HG02943 (cell line): Measurements from ENCODE around the gene RPS17.

Experiments
- ATAC-seq: cut with Tn5 transposase; IDR thresholded peaks from one replicate; pipeline ENCODE4 v1.9.1; 2021; ENCODE audit warnings: mild to moderate bottlenecking, low read depth, moderate library complexity; ENCODE audit not compliant: unreplicated experiment

The RPS17 gene

DNA sequence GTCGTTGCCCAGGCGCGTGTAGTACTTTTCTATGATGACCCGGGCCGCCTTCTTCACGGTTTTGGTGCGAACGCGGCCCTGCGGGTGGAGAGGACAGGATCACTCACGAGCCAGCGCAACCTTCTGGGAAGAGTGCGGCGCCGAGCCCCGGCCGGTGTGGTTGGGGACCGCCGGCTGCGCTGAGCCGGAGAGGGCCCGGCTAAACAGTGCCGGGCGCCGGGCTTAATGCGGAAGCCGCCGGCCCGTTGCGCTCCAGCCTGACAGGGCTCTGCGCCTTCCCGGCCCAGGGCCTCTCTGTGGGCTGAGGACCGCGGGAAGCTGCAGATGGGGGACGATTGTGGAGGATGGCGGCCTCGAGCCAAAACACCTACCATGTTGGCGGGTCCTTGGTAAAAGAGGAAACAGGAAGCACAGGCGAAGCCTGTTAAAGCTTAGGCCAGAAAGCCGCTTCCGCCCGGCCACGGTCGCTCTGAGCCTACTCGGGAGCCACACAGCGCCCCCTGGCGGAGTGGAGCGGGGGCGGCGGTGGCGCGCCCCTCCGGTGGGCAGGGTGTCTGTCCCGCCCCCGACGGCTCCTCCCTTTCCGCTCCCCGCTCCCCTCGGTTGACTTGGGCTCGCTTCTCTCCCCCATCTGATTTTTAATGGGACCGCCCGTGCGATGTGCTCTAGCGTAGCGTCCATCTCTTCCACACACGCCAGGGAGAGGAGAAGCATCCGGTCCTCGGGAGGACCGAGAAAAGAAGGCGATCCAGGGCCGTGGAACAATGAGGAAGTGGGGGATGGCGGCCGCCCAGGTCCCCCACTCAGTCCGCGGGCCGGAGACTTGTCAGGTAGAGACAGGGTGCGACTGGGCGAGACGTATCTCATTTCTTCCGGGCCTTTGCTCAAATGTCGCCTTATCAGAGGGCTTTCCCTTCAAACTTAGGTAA, at the start of gene RPS17:
Gene RPS17 (minus strand): TSS at position 403 of the 929 bp plus-strand sequence. CDS start 29 bp downstream, at position 374.
- peak; percentile 88 for ATAC-seq

DNA sequence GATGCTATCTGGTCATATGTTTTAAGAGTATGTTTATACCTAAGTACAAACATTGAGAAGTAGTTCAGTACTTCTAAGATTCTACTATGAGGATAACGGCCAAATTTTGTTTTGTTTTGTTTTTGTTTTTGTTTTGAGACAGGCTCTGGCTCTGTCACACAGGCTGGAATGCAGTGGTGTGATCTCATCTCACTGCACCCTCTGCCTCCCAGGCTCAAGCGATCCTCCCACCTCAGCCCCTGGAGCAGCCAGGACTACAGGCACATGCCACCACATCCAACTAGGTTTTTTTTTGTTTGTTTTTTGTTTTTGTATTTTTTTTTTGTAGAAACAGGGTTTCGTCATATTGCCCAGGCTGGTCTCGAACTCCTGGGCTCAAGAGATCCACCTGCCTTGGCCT, 47.5 kb upstream of the RPS17 start:
- no peak for ATAC-seq

DNA sequence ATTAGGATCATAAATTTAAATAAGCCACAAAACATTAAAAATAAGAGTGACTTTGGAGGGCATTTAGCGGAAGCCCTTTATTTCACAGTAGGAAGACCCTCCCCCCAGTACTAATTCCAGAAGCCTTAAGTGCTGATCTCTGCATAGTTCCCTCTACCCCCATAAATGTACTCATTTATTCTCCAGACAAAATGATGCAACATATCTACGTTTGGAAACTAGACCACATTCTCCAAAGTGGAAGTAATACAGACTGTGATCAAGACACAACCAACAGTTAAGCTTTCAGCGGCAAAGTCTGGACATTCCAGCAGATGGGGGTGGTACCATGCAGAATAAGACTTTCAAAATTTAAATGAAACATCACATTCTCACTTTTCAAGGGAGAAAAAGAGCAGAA, 44.8 kb upstream of the RPS17 start:
- ATAC-seq: no peak

DNA sequence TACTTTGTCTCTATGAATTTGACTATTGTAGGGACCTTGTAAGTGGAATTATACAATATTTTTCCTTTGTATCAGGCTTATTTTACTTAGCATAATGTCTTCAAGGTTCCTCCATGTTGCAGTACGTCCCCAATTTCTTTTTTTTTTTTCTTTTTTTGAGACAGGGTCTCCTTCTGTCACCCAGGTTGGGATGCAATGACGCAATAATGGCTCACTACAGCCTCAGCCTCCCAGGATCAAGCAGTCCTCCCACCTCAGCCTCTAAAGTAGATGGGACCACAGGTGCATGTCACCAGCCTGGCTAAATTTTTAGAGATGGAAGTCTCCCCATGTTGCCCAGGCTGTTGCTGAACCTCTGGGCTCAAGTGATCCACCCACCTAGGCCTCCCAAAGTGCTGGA, 40.5 kb upstream of the RPS17 start:
- ATAC-seq: no peak

DNA sequence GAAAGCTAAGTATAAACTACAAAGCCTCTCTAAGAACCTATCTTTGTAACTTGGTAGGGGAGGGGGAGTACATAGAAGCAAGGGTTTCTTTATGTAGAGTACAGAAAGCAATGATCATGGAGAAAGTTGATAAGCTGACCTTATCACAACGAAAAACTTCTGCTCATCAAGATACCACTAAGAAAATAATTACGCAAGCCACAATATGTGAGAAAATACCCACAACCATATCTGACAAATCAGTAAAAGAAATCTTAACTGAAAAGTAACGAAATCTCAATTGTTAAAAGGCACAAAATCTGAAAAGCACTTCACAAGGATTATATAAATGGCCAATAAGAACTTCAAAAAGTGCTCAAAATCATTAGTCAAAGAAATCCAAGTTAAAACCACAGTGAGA, 35.1 kb upstream of the RPS17 start:
- ATAC-seq: no peak

DNA sequence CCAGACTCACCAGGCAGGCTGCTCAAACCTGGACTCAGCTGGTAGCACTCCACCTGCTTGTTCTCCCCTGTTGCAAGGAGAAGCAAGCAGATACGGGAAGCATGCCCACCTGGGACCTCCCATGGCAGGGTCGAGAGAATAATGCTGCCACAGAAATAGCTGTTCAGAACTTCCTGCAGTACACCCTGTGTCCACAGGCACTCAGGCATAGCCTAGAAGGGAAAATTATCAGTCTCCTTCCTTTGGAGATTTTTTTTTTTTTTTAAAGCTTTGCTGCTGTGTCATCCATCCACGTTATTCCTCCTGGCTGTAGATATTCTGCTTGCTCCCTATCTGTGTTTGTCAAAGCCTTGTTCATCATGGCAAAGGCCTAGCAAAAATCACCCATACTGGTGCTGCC, 32.7 kb upstream of the RPS17 start:
- ATAC-seq: no peak

DNA sequence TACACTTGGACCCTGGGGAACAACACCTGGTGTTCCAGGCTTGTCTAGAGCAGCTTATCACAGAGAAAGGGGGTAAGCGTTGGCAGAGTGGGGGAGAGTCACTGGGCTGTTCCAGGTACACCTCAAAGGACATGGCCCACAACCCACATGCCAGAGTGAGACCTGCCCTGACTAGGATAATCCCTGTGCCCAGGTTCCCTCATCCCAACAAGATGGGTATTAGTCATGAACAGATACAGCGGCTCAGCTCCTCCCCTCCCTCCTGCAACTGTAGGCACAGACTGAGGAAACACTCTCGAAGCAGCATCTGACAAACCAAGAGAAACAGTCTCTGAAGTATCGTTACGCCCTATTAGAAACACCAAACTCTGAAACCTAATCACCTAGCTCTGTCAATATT, 32.1 kb upstream of the RPS17 start:
- ATAC-seq: no peak

DNA sequence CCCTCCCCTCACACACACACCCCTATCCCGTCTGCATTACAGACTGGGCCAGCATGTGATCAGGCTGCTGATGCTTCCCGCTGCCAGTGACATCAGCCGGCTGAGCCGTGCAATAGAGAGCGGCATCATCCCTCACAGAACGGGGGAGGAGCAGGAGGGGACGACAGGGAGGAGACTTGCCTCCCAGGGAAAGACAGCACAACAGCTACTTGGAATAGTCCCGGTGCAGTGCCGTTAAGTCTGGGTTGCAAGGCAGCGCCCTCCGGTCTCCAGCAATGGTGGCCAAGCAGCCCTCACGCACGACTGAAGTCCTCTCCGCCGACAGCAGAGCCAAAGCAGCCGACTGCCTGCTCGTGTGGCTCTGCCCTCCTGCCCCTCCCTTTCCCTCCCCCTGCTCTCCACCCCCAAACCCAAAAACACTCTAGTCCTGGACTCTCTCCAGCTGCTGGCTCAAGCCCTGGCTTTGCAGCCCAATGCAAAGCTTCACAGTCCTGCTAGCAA, 31.5 kb upstream of the RPS17 start:
- no peak for ATAC-seq

DNA sequence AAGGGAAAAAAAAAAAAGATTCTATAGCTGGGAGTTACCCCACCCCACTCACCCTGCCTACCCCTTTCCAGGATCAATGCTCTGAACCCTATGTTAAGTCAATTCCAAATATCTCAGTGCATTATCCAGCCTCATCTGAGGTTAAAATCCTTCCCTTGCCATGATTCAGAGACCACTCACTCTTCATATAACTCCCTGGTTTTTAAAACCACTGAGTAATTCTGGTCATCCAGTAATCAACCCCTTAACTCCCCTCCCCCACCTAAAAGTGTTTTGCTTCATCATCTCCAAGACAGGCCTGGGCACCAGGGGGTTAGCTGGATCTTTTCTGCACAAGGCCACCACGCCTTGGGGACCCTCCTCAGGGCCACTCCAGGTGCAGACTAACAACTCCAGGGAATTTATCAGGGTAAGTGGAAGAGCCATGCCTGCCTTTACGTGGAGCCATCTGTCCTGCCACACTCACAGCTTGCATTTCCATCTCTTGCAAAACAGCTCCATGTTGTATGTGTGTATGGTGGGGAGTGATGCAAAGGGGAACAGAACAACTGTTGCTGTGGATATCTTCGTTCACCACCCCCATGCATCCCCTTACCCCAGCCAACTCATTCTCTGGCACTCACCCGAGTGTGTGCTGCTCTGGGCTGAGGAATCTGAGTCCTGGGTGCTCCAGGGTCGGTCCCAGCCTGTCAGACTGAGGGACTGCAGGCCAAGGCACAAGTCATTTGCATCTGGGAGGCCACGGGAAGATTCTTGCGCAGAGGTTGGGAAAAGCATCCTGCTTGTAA, 30.7 kb upstream of the RPS17 start:
- no peak for ATAC-seq

DNA sequence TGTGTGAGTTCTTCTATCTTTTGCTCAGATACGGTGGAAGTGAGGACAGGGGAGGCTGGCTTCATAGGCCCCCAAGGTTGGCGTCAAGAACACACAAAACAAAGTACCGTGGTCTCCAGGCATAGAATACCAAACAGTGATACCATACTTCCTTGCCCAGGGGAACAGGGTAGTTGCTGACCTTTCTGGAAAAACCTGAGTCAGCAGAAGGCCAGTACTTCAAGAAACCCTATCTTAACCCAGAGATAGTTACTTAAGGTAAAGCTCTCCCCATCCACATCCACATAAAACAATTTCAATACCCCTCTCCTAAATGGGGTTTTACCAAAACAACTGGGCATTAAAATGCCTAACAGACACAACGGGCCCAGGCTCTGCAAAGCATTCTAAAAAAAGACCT, 29.6 kb upstream of the RPS17 start:
- ATAC-seq: no peak

DNA sequence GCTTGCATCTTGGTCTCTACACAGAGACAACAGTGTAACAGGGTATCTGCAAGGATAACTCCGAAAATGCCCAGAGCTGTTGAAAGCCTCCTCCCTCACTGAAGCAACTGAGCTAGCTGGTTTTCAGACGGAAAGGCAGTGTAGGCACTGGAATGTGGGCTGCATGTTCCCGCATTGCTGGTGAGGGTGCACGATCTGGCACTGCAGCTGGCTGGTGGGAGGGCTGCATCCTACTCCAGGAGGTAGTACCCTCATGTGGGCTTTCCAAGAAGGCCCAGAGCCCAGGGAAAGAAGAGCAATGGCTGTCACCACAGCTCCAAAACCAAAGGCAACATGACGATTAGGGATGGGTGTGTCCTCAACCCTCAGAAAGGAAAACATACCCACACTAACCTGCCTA, 28.7 kb upstream of the RPS17 start:
- no peak for ATAC-seq

DNA sequence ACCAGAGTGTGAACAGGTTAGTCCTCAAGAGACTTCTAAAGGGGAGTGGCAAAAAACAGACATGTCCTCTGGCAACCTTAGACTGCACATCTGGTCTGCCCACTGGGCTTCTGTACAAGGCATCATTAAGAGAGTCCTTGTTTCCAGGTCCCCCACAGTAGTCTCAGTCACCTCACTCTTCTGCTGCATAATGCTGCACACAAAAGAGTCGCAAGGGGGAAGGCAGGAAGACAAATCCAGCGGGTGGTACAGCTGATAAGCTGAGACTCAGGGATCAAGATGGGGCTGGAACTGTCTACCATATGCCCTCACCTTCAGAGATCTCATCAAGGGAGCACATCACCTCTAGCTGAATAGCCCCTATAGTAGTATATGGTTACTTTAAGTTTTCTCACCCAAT, 27.4 kb upstream of the RPS17 start:
- no peak for ATAC-seq

DNA sequence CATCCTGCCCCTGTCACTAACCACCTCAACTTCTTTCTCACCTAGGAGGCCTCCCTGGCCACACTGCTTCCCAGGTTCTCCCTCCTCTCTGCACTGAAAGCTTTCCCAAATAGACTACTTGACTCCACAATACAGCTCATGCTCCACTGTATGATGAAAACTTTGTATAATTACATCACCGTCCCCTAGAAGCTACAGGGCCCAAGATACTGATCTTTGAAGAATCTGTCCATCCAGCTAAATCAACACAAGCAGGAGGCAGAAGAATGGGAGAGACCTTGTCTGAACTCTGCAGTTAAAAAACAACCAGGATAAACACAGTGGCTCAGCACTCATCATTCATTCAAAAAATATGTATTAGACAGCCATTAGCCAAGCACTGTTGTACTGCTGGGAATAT, 26.4 kb upstream of the RPS17 start:
- ATAC-seq: no peak

DNA sequence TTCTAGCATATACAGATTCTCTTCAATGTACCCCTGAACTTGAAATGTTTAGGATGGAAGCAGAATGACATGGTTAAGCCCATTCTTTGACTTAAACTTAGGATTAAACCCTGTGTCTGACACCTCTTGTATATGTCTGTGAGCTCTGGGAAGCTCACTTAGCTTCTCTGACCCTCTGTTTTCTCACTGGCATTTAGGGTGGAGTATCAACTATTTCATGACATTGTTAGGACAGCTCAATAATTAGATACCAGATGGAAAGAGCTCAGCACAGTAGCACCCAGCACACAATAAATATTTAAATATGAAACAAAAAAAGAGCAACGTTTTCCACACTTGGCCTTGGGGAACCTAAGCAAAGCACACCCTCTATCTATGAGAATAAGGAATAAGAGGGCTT, 18.2 kb upstream of the RPS17 start:
- ATAC-seq: no peak

DNA sequence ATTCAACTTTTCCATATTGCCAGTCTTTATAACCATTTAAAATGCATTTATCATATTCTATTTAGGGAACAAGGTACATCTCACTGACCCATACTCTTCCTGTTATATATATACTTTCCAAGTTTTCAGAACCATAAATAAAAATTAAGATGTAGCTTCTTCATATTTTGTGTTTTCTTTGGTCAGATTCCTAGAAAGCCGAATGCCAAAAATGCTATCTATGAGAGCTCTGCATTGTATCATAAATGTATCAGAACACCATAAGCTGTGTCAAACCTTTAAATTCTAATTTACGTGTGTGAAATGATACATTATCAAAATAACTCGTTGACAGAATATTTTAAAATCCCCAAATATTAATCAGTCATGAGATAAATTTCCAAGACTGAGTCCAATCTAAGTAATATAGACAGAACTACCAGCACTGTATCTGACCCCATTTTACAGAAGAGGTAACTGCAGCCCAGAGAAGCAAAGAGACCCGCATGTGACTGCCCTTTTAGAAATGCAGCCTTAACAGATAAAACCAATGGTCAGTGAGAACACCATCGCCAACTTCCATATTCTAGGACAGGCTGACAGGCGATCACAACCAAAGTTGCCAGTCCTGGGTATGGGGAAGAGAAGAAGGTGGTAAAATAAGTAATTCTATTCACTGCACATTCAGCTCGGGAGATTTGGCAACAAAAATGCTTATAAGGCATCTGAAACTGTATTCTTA, 16.2 kb upstream of the RPS17 start:
- no peak for ATAC-seq

DNA sequence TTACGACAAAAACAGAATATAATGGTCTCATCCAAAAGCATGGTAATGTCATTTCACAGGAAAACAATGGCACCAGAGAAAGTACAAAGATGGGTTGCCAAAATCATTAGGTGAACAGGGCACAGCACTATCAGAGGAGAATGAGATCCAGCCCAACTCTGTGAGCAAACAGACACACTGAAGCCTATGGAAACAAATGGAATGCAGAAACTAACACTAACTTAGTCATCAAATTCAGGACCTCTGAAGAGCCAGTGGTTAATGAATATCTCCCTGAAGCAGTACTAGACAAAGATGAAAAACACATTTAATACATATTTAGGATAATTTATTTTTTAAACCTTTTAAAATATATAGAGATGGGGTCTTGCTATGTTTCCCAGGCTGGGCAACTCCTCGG, 14.6 kb upstream of the RPS17 start:
- ATAC-seq: no peak

DNA sequence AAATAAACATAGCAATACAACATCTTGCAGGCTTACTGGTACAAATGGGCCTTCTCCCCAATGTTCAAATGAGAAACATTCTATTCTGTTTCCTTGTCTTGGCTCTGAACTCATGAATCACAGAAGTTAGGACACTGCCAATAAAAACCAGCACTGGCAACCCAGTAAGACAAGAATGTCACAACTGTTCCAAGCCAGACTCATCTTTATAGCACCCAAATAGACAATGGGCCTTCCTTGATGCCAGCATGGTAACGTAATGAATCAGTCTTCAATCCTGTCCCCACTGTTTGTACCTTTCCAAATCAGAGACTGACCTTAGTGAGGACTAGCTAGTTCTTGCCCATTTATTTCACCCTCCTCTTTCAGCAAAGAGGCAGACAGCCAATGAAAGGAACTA, 14.1 kb upstream of the RPS17 start:
- ATAC-seq: no peak

DNA sequence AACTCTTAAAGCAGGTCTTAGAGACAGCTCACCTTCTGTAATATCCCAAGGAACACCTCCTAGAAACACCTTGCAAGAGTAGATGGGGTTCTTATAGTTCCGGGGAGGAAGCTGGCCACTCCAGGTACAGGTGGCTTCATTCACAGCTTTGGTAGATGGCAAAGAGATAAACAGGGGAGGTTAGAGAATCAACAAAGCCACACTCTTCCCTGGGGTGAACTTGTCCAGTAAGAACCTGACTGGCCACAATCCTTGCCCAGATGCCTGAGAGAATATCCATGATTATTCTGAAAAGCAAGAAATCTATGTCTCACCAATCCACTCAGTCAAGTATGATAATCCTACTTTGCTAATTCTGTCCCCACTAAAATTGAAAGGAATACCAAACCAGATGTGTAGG, 13.6 kb upstream of the RPS17 start:
- ATAC-seq: no peak

DNA sequence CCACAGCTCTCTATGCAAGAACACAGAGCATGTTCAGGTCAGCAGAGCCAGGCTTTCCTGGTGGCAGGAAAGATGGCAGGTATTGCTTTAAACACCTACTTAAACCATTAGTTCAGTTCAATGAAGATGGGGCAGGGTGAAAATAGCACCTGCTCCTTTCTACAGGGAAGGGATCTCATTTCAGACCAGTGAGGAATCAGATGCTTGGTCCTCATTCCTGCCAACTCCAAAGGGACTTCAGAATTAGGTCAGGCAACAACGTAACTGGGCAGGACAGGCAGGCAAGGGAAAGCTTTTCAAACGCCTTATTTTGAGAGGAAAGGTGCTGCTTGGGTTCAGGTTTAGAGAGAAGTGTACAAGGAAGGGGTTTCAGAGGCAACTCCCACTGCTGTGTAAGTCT, 12.6 kb upstream of the RPS17 start:
- ATAC-seq: no peak

DNA sequence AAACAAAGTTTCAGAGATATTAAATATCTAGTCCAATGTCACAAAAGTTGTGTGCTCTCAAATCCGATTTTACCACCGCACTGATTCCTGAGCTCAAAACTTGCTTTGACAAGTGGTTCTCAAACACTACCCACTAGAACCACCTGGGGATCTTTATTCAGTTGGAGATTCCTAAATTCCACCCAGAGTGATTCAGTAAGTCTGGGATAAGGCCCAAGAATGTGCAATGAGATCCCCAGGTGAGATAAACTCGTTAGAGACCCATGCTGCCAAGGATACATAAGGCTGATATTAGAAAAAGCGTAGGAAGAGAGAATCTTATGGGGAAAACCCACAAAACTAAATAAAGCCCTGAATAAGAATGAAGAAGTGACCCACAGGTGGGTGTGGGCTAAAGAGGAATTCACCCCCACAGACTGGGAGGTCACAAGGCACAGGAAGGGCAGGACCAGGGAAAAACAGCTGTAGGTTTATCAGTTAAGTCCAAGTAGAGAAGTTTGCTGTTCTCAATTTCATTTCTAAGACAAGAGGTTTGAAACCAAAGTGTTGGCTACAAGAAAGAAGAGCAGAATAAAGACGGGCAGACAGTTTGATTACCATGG, 11.5 kb upstream of the RPS17 start:
- no peak for ATAC-seq
